ENCODE measurements around the gene RASSF4. TPM values are rescaled to one million over a fixed set of nuclear protein-coding genes. Genes with fewer than 3 reads are reported as not detected.

Gene RASSF4
- total RNA-seq, 1 experiment from 2014 or later: not detected

- no TSS peak for BruUV-seq (replicated peaks)
- TF ChIP-seq CTCF (IDR thresholded peaks at IDR 0.05; ENCODE audit: unreplicated experiment): no peak
- H3K4me1 Mint-ChIP-seq (ENCODE audit: insufficient read depth, unreplicated experiment): no peaks in the 10 kb centered on the region
- H3K27me3 Mint-ChIP-seq (ENCODE audit: insufficient read depth, unreplicated experiment): no peaks in the 10 kb centered on the region
- no peaks in the 10 kb centered on the region for H3K36me3 Mint-ChIP-seq (ENCODE audit: insufficient read depth, unreplicated experiment)
- ChIA-PET CTCF (interaction anchor here (6.4 kb wide), 1 partner anchor 14 kb away, joined by 28 read pairs; no protein-coding TSS in a partner anchor), POLR2A (no interaction called here)
- no peak for DNase-seq (ENCODE audit: unreplicated experiment)
- intact Hi-C loops (cut with micrococcal nuclease): no loop called here
- H3K9me3 Mint-ChIP-seq (ENCODE audit: unreplicated experiment): peaks cover 17% of the 10 kb centered on the region
- H3K4me3 Mint-ChIP-seq (ENCODE audit: unreplicated experiment): no peak overlapping the region
- no peak overlapping the region for H3K27ac Mint-ChIP-seq (ENCODE audit: low read depth, unreplicated experiment)
Observed at GRCh38 chr10:44947371-44948152, 12.0 kb upstream of the RASSF4 start.

- intact Hi-C loops (cut with micrococcal nuclease): no loop called here
- no peak for TF ChIP-seq CTCF (IDR thresholded peaks at IDR 0.05; ENCODE audit: unreplicated experiment)
- no peak overlapping the region for H3K27ac Mint-ChIP-seq (ENCODE audit: low read depth, unreplicated experiment)
- BruUV-seq (replicated peaks): no TSS peak
- POLR2A ChIA-PET: interaction anchor here (0.8 kb wide), 1 partner anchor 30 kb away, joined by 3 read pairs; the partner anchor contains the start of gene DEPP1
- DNase-seq (ENCODE audit: unreplicated experiment): no peak
- H3K4me1 Mint-ChIP-seq (ENCODE audit: insufficient read depth, unreplicated experiment): no peaks in the 10 kb centered on the region
- H3K4me3 Mint-ChIP-seq (ENCODE audit: unreplicated experiment): no peak overlapping the region
- H3K9me3 Mint-ChIP-seq (ENCODE audit: unreplicated experiment): peaks cover 17% of the 10 kb centered on the region
- no peaks in the 10 kb centered on the region for H3K36me3 Mint-ChIP-seq (ENCODE audit: insufficient read depth, unreplicated experiment)
- CTCF ChIA-PET: interaction anchor here (0.6 to 6.4 kb wide), 3 partner anchors 15 to 997 kb away, joined by 3 to 28 read pairs (median 3); no protein-coding TSS in a partner anchor
- no peaks in the 10 kb centered on the region for H3K27me3 Mint-ChIP-seq (ENCODE audit: insufficient read depth, unreplicated experiment)
Observed at GRCh38 chr10:44948642-44949041, 11.0 kb upstream of the RASSF4 start.

GRCh38 chr10:44949127-44949802 is 10.3 kb upstream of the RASSF4 start:
- no peak for DNase-seq (ENCODE audit: unreplicated experiment)
- Mint-ChIP-seq H3K36me3 (ENCODE audit: insufficient read depth, unreplicated experiment) (no peaks in the 10 kb centered on the region), H3K4me1 (ENCODE audit: insufficient read depth, unreplicated experiment) (no peaks in the 10 kb centered on the region), H3K27me3 (ENCODE audit: insufficient read depth, unreplicated experiment) (no peaks in the 10 kb centered on the region), H3K27ac (ENCODE audit: low read depth, unreplicated experiment) (no peak overlapping the region), H3K4me3 (ENCODE audit: unreplicated experiment) (no peak overlapping the region), H3K9me3 (ENCODE audit: unreplicated experiment) (peaks cover 12% of the 10 kb centered on the region)
- intact Hi-C loops (cut with micrococcal nuclease): no loop called here
- CTCF ChIA-PET: interaction anchor here (0.6 to 6.4 kb wide), 2 partner anchors 16 to 24 kb away, joined by 3 to 28 read pairs; no protein-coding TSS in a partner anchor
- POLR2A ChIA-PET: interaction anchor here (0.8 to 1.1 kb wide), 2 partner anchors 10 to 30 kb away, joined by 3 to 4 read pairs; partner anchors contain the start of gene DEPP1
- TF ChIP-seq CTCF (IDR thresholded peaks at IDR 0.05; ENCODE audit: unreplicated experiment): no peak
- no TSS peak for BruUV-seq (replicated peaks)

- CTCF ChIA-PET: interaction anchor here (6.4 kb wide), 1 partner anchor 17 kb away, joined by 28 read pairs; no protein-coding TSS in a partner anchor
- H3K27me3 Mint-ChIP-seq (ENCODE audit: insufficient read depth, unreplicated experiment): no peaks in the 10 kb centered on the region
- no TSS peak for BruUV-seq (replicated peaks)
- peaks cover 6% of the 10 kb centered on the region for H3K9me3 Mint-ChIP-seq (ENCODE audit: unreplicated experiment)
- POLR2A ChIA-PET: interaction anchor here (1.1 kb wide), 1 partner anchor 9 kb away, joined by 4 read pairs; no protein-coding TSS in a partner anchor
- no peak for DNase-seq (ENCODE audit: unreplicated experiment)
- H3K27ac Mint-ChIP-seq (ENCODE audit: low read depth, unreplicated experiment): no peak overlapping the region
- no peak overlapping the region for H3K4me3 Mint-ChIP-seq (ENCODE audit: unreplicated experiment)
- no peak for TF ChIP-seq CTCF (IDR thresholded peaks at IDR 0.05; ENCODE audit: unreplicated experiment)
- intact Hi-C loops (cut with micrococcal nuclease): no loop called here
- H3K36me3 Mint-ChIP-seq (ENCODE audit: insufficient read depth, unreplicated experiment): no peaks in the 10 kb centered on the region
- H3K4me1 Mint-ChIP-seq (ENCODE audit: insufficient read depth, unreplicated experiment): no peaks in the 10 kb centered on the region
Observed at GRCh38 chr10:44949915-44950314, 9.7 kb upstream of the RASSF4 start.
